ENCODE results near the gene ARL6IP4.

DNA sequence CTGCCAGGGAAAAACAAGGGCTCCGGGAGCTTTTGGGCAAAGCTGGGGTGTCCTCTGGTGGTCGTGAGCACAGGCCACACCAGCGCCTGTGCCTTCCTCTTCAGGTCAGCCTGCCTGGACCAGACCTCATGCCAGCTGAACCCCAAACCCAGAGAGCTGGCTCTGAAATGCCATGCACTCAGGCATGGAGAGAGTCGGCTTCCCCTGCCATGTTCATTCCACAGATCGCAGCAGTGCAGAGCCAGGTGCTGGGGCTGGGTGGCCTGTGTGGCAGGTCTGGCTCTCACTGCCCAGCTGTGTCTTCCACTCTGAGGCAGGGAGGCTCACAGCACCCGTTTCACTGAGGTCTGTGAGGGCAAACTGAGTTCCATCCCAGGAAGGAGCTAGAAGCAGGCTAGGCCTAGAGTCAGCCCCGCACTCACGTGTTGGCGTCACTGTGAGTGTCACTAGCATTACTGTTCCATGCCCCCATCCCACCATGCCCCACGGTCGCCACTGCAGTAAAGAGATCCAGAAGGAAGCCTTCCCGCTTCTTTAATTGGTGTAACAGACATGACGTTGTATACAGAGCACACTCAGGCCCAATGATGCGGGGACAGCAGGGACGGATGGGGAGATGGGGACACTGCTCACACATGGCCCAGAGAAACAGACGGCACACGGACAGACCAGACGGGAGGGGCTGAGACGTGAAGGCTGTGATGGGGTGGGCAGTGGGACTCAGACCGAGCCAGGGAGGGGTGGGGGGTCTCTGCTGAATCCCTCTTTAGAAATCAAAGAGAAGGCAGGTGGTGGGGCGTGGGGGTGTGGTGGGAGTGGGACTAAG, 2.7 kb downstream of the ARL6IP4 start:
- TF ChIP-seq, protein P1, sequence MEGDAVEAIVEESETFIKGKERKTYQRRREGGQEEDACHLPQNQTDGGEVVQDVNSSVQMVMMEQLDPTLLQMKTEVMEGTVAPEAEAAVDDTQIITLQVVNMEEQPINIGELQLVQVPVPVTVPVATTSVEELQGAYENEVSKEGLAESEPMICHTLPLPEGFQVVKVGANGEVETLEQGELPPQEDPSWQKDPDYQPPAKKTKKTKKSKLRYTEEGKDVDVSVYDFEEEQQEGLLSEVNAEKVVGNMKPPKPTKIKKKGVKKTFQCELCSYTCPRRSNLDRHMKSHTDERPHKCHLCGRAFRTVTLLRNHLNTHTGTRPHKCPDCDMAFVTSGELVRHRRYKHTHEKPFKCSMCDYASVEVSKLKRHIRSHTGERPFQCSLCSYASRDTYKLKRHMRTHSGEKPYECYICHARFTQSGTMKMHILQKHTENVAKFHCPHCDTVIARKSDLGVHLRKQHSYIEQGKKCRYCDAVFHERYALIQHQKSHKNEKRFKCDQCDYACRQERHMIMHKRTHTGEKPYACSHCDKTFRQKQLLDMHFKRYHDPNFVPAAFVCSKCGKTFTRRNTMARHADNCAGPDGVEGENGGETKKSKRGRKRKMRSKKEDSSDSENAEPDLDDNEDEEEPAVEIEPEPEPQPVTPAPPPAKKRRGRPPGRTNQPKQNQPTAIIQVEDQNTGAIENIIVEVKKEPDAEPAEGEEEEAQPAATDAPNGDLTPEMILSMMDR (IDR thresholded peaks at IDR 0.05) = no peak
- no peak for TF ChIP-seq ZFX (IDR thresholded peaks at IDR 0.05; ENCODE audit: borderline replicate concordance)
